ENCODE measurements around the gene SLAMF1. TPM values are rescaled to one million over a fixed set of nuclear protein-coding genes. Genes with fewer than 3 reads are reported as not detected.

The SLAMF1 gene
- not detected in 2 replicates for total RNA-seq

GRCh38 chr1:160646711-160647328 lies at the start of gene SLAMF1:
Gene SLAMF1, minus strand, starts transcription at chr1:160647044. Its CDS starts 99 bp downstream, at chr1:160646945.

DNA sequence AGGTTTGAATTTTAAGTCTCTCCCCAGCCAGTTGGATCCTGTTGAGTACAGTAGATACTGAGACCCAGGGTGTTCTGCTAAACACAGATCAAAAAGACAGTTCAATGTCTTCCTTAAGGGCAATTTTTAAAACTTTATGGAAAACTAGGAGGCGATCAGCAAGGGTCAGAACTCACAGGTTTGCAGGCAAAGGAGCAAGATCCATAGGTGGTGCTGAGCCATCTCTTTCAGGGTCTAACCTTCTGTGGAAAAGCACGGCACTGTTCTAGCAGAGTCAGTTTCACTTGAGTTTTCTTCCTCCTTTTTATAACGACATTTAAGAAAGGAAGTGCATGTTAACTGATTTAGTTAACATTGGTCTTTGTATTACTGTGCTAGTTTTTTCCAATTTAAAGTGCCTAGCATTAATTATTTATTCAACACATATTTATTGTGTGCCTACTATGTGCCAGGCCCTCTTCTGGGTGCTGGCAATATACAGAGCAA lies 67.6 kb downstream of the SLAMF1 start, which contains the start of gene CD84:
CD84 (minus strand) TSS at position 281 of the 486 bp plus-strand sequence; CDS start at position 222, 59 bp downstream.

Other genes starting within 250 kb of the SLAMF1 start
- gene VANGL2, start 246.5 kb downstream of the SLAMF1 start, total RNA-seq = not detected in 2 replicates
- not detected in 2 replicates for gene SLAMF6, start 123.8 kb downstream of the SLAMF1 start, total RNA-seq
- not detected in 2 replicates for gene CD84, start 67.5 kb downstream of the SLAMF1 start, total RNA-seq
- not detected in 2 replicates for gene CD48, start 64.8 kb upstream of the SLAMF1 start, total RNA-seq
- gene SLAMF7, start 92.2 kb upstream of the SLAMF1 start, total RNA-seq = not detected in 2 replicates
- gene LY9, start 149.1 kb upstream of the SLAMF1 start, total RNA-seq = not detected in 2 replicates
- not detected in 2 replicates for gene CD244, start 215.8 kb upstream of the SLAMF1 start, total RNA-seq
- not detected in 2 replicates for gene ITLN1, start 238.1 kb upstream of the SLAMF1 start, total RNA-seq